Esophagus squamous epithelium (tissue), 4 donors: ENCODE results near the gene MEF2B.
"Not testable (repeated sequence)": the region's sequence is repeated elsewhere in the genome, so short reads cannot be mapped to it uniquely, and the experiment has no call there.

ENCODE experiments used
- POLR2A ChIP-seq, 4 donors: fragments of 450-650 bp; IDR thresholded peaks; one replicate each; pipeline ENCODE4 v1.6.1; 2017; ENCODE audit warnings: antibody characterized with exemption in 4 of 4, mild to moderate bottlenecking in 4 of 4, moderate library complexity in 3 of 4
- TF ChIP-seq, protein P1 (sequence below), 6 experiments: fragments of 450-650 bp in 4 of 6; fragments of 200-600 bp in 2 of 6; sonication (generic) in 2 of 6; IDR thresholded peaks; one replicate each; pipeline ENCODE4 v1.5.1; 2016 to 2019; ENCODE audit warnings: antibody characterized with exemption in 6 of 6, mild to moderate bottlenecking in 4 of 6, moderate library complexity in 4 of 6

DNA sequence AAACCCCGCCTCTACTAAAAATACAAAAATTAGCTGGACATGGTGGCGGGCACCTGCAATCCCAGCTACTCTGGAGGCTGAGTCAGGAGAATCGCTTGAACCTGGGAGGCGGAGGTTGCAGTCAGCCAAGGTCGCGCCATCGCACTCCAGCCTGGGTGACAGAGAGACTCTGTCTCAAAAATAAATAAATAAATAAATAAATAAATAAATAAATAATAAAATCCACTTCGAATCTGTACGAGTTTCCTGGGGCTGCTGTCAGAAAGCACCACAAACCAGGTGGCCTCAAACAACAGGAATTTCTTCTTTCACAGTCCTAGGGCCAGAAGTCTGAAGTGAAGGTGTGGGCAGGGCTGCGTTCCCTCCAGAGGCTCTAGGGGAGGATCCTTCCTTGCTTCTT, 67.5 kb downstream of the MEF2B start:
- TF ChIP-seq, protein P1, sequence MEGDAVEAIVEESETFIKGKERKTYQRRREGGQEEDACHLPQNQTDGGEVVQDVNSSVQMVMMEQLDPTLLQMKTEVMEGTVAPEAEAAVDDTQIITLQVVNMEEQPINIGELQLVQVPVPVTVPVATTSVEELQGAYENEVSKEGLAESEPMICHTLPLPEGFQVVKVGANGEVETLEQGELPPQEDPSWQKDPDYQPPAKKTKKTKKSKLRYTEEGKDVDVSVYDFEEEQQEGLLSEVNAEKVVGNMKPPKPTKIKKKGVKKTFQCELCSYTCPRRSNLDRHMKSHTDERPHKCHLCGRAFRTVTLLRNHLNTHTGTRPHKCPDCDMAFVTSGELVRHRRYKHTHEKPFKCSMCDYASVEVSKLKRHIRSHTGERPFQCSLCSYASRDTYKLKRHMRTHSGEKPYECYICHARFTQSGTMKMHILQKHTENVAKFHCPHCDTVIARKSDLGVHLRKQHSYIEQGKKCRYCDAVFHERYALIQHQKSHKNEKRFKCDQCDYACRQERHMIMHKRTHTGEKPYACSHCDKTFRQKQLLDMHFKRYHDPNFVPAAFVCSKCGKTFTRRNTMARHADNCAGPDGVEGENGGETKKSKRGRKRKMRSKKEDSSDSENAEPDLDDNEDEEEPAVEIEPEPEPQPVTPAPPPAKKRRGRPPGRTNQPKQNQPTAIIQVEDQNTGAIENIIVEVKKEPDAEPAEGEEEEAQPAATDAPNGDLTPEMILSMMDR (IDR thresholded peaks at IDR 0.05): not testable (repeated sequence)
- TF ChIP-seq POLR2A (IDR thresholded peaks at IDR 0.05): not testable (repeated sequence)
